GM12878 (cell line): ENCODE measurements around the gene FBXO15. TPM values are rescaled to one million over a fixed set of nuclear protein-coding genes. Genes with fewer than 3 reads are reported as not detected.

Experiments used
- ATAC-seq: fragments of 200-7000 bp; cut with Tn5 transposase; 3 replicates; pipeline ENCODE4 v1.9.1; 2020; ENCODE audit warnings: mild to moderate bottlenecking, moderate library complexity
- BruUV-seq: library from RNA; stranded (reverse); fragments of 400-500 nt; replicated peaks from 2 replicates; lab custom pipeline; 2021; lab: Mats Ljungman, UMichigan
- CTCF ChIA-PET: fragments of 300-600 bp; sonication (Branson Sonifier 250); formaldehyde crosslinking; extraction: SDS; loops from one replicate; lab custom pipeline; 2021; ENCODE audit warnings: inconsistent platforms; lab: Yijun Ruan, JAX
- POLR2A ChIA-PET: fragments of 350-600 bp; formaldehyde crosslinking; extraction: SDS; loops from one replicate; lab custom pipeline; 2021; ENCODE audit warnings: inconsistent platforms; lab: Charles Lee
- RAD21 ChIA-PET: fragments of 300-600 bp; sonication (Branson Sonifier 250); formaldehyde crosslinking; loops from one replicate; lab custom pipeline; 2023; ENCODE audit warnings: antibody characterized with exemption; ENCODE audit not compliant: unreplicated experiment; lab: Charles Lee
- SMC1A ChIA-PET: fragments of 300-600 bp; sonication (Branson Sonifier 250); formaldehyde crosslinking; loops from one replicate; lab custom pipeline; 2023; ENCODE audit not compliant: unreplicated experiment, uncharacterized antibody; lab: Charles Lee
- DNase-seq: peaks from one replicate; pipeline ENCODE4 v3.0.0-alpha.2; 2011; ENCODE audit warnings: low read depth, low spot score
- FAIRE-seq: peaks from 3 replicates; lab custom pipeline; 2011; peaks lifted over from hg19 to GRCh38; lab: Jason Lieb, UNC
- H2AFZ ChIP-seq: 2 replicates; pipeline ENCODE4 v1.6.0; 2011; ENCODE audit warnings: low read depth, low read length, control low read depth; ENCODE audit not compliant: control insufficient read depth
- H3K27ac ChIP-seq: 2 replicates; pipeline ENCODE4 v1.5.1; 2011; ENCODE audit warnings: control low read depth; ENCODE audit not compliant: control insufficient read depth, insufficient read depth
- H3K27me3 ChIP-seq, 2 experiments: replicated peaks in 1 of 2; 2 replicates each; pipeline versions ENCODE4 v1.6.0 to v1.6.1; 2011; ENCODE audit warnings: low read length in 1 of 2; ENCODE audit not compliant: control insufficient read depth in 2 of 2, insufficient read depth in 2 of 2
- H3K36me3 ChIP-seq, 2 experiments: 2 replicates each; pipeline ENCODE4 v1.5.1; 2011; ENCODE audit warnings: low read length in 1 of 2; ENCODE audit not compliant: control insufficient read depth in 2 of 2, insufficient read depth in 2 of 2
- H3K4me1 ChIP-seq: 2 replicates; pipeline ENCODE4 v1.6.1; 2011; ENCODE audit warnings: mild to moderate bottlenecking, low read length, moderate library complexity, mixed read lengths; ENCODE audit not compliant: control insufficient read depth, insufficient read depth
- H3K4me2 ChIP-seq: 2 replicates; pipeline ENCODE4 v1.6.0; 2011; ENCODE audit warnings: control low read depth; ENCODE audit not compliant: control insufficient read depth, insufficient read depth
- H3K4me3 ChIP-seq: fragments of 200-600 bp; sonication (generic); 2 replicates; pipeline ENCODE4 v1.5.1; 2016
- H3K79me2 ChIP-seq: 2 replicates; pipeline ENCODE4 v1.6.0; 2011; ENCODE audit warnings: low read length; ENCODE audit not compliant: control insufficient read depth, insufficient read depth
- H3K9ac ChIP-seq: 2 replicates; pipeline ENCODE4 v1.8.0; 2011; ENCODE audit warnings: low read length, control low read depth, mixed read lengths; ENCODE audit not compliant: control insufficient read depth, insufficient read depth
- H3K9me3 ChIP-seq: replicated peaks from 3 replicates; pipeline ENCODE4 v1.5.1; 2011; ENCODE audit warnings: mild to moderate bottlenecking, low read length; ENCODE audit not compliant: control insufficient read depth, insufficient read depth
- H4K20me1 ChIP-seq: 2 replicates; pipeline ENCODE4 v1.6.0; 2011; ENCODE audit not compliant: control insufficient read depth, insufficient read depth
- CBX3 ChIP-seq: fragments of 200-600 bp; sonication (generic); IDR thresholded peaks from 2 replicates; pipeline ENCODE4 v1.6.1; 2016; ENCODE audit warnings: low read depth, borderline replicate concordance
- EED ChIP-seq: sonication (generic); IDR thresholded peaks from 2 replicates; pipeline ENCODE4 v1.6.1; 2016; ENCODE audit warnings: antibody characterized with exemption, low read depth
- ETV6 ChIP-seq, 2 experiments: fragments of 450-650 bp in 1 of 2; IDR thresholded peaks in 1 of 2; conservative IDR thresholded peaks in 1 of 2; 2 replicates each; pipeline ENCODE4 v1.6.1; 2014; ENCODE audit warnings: antibody characterized with exemption in 1 of 2, borderline replicate concordance in 1 of 2, low read depth in 1 of 2, mild to moderate bottlenecking in 1 of 2, moderate library complexity in 1 of 2
- GABPA ChIP-seq: IDR thresholded peaks from 2 replicates; pipeline ENCODE4 v1.6.1; 2014; ENCODE audit warnings: antibody characterized with exemption, low read depth, mild to moderate bottlenecking, inconsistent platforms
- IKZF2 ChIP-seq, 2 experiments: fragments of 450-650 bp; IDR thresholded peaks; 2 replicates each; pipeline ENCODE4 v1.6.1; 2017; ENCODE audit warnings: mild to moderate bottlenecking in 2 of 2, moderate library complexity in 2 of 2
- KLF5 ChIP-seq: fragments of 450-650 bp; IDR thresholded peaks from 2 replicates; pipeline ENCODE4 v1.6.1; 2014; ENCODE audit warnings: mild to moderate bottlenecking; ENCODE audit not compliant: partially characterized antibody
- RBBP5 ChIP-seq: fragments of 200-600 bp; sonication (generic); conservative IDR thresholded peaks from 2 replicates; pipeline ENCODE4 v1.6.1; 2016
- SIN3A ChIP-seq: IDR thresholded peaks from 2 replicates; pipeline ENCODE4 v1.6.1; 2012; ENCODE audit warnings: low read depth, low read length, improper control_type of control experiment
- SIX5 ChIP-seq: IDR thresholded peaks from 2 replicates; pipeline ENCODE4 v1.6.1; 2011; ENCODE audit warnings: mild to moderate bottlenecking, low read depth, low read length, moderate library complexity; ENCODE audit not compliant: severe bottlenecking
- SMAD1 ChIP-seq: fragments of 450-650 bp; IDR thresholded peaks from 2 replicates; pipeline ENCODE4 v1.6.1; 2018; ENCODE audit warnings: mild to moderate bottlenecking, low read depth; ENCODE audit not compliant: partially characterized antibody
- WGBS: methylation state at CpG from one replicate; pipeline ENCODE4 v1.1.6; 2016; ENCODE audit warnings: low lambda C conversion rate; ENCODE audit not compliant: insufficient replicate concordance, insufficient coverage; ENCODE audit errors: missing lambda C conversion rate; 5-methylcytosine and 5-hydroxymethylcytosine counted together
- in situ Hi-C: fragments of 300-500 bp; cut with MboI; formaldehyde crosslinking; loops from 9 replicates; pipeline ENCODE4 v1.14.3; 2018; ENCODE audit warnings: mixed read lengths
- intact Hi-C: fragments of 100-400 bp; cut with micrococcal nuclease; formaldehyde crosslinking; loops from one replicate; pipeline ENCODE4 v1.14.2; 2022; ENCODE audit not compliant: unreplicated experiment
- polyA plus RNA-seq, 11 experiments: library from polyadenylated mRNA; depleted of rRNA in 4 of 11; unstranded in 6 of 11; stranded (reverse) in 5 of 11; fragments of >200 nt; fragmentation: Nextera tagmentation in 4 of 11; fragmentation: Illumina TruSeq in 1 of 11; extraction: Ambion mirVana in 4 of 11; extraction: Trizol in 1 of 11; gene quantifications; 1 replicate in 1 of 11; 2 replicates in 10 of 11; pipeline versions ENCODE4 v1.2.1 to v1.2.3, GENCODE V29; 2011 to 2016; ENCODE audit warnings: inconsistent platforms in 2 of 11, missing spikeins in 2 of 11, low read depth in 1 of 11
- total RNA-seq, 4 experiments: library from RNA; depleted of rRNA in 3 of 4; stranded (reverse); fragments of >200 nt in 3 of 4; fragmentation: Illumina TruSeq in 1 of 4; extraction: Trizol in 1 of 4; gene quantifications; 2 replicates each; pipeline versions ENCODE4 v1.2.1 to v1.2.3, GENCODE V29; 2013 to 2021
- TF ChIP-seq, protein P1 (sequence below): fragments of 450-650 bp; IDR thresholded peaks from 2 replicates; pipeline ENCODE4 v1.6.1; 2014; ENCODE audit warnings: mild to moderate bottlenecking

The FBXO15 gene
- total and polyA plus RNA-seq, 10 of the 15 experiments (the other 5 are each of a cell fraction or from before 2014, with no cell fraction given), result 0.06 to 0.90 (median 0.22) TPM; not detected in 3

DNA sequence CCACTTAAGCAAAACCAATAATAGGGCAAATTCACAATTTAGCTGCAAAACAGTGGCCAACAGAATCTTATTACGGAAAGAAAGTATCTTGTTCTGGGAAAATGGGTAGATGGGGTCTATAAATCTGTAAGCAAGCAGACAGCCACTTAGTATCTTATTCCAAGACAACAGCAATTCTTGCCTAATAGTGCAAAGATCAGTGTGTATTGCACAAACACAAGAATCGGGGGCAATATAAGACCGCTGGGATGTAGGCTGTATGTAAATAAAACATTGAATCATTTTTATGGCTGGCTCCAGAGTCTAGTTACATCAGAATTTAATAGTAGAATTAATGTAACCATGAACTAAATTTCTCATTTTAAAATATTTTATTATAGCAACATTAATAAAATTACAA, 85.6 kb downstream of the FBXO15 start:
- SMC1A ChIA-PET, result no interaction called here
- no peaks in the 10 kb centered on the region; a peak in 1 of 4 replicates for H3K27me3 ChIP-seq
- H3K27ac ChIP-seq, result no peak overlapping the region
- CTCF ChIA-PET, result no interaction called here
- WGBS, result 89% methylated on average over 3 of the region's 3 CpGs
- no TSS peak for BruUV-seq
- no peak overlapping the region for H3K9ac ChIP-seq
- POLR2A ChIA-PET, result no interaction called here
- TF ChIP-seq GABPA (no peak), EED (no peak), RBBP5 (no peak), CBX3 (no peak), SIX5 (no peak), SMAD1 (no peak), IKZF2 (IDR thresholded peaks at IDR 0.05) (no peak), SIN3A (no peak)
- H3K36me3 ChIP-seq, result no peaks in the 10 kb centered on the region
- H3K9me3 ChIP-seq, result no peaks in the 10 kb centered on the region
- FAIRE-seq, result no peak
- no peak overlapping the region for H3K4me3 ChIP-seq
- intact Hi-C loops, result no loop called here
- RAD21 ChIA-PET, result no interaction called here
- no peaks in the 10 kb centered on the region for H3K79me2 ChIP-seq
- H4K20me1 ChIP-seq, result no peaks in the 10 kb centered on the region
- no peak overlapping the region for H3K4me2 ChIP-seq
- in situ Hi-C loops, result no loop called here
- ATAC-seq, result no peak
- peaks cover 11% of the 10 kb centered on the region for H3K4me1 ChIP-seq
- no peak overlapping the region for H2AFZ ChIP-seq
- DNase-seq, result no peak

DNA sequence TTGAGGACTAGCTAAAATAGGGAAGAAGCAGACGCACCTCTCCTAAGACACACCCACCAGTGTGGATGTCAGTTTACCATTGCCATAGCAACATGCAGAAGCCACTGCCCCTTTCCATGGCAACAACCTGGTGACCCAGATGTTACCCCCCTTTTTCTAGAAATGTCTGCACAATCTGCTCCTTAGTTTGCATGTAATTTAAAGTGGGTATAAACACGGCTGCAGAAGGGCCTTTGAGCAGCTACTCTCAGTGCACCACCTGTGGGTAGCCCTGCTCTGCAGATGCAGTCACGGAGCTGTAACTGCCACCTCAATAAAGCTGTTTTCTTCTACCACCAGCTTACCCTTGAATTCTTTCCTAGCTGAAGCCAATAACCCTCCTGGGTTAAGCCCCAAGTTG, 87.1 kb downstream of the FBXO15 start:
- Histone ChIP-seq H3K27me3 (no peaks in the 10 kb centered on the region; a peak in 1 of 4 replicates), H3K79me2 (no peaks in the 10 kb centered on the region), H3K4me1 (peaks cover 11% of the 10 kb centered on the region), H4K20me1 (no peaks in the 10 kb centered on the region), H3K4me3 (no peak overlapping the region), H3K36me3 (no peaks in the 10 kb centered on the region), H2AFZ (no peak overlapping the region; the same call in 1 of the 2 replicates), H3K4me2 (no peak overlapping the region), H3K9ac (no peak overlapping the region), H3K9me3 (no peaks in the 10 kb centered on the region), H3K27ac (no peak overlapping the region)
- ChIA-PET CTCF (interaction anchor here (1.1 kb wide), 1 partner anchor 20 kb away, joined by 3 read pairs; no protein-coding TSS in a partner anchor), RAD21 (no interaction called here), POLR2A (no interaction called here), SMC1A (no interaction called here)
- FAIRE-seq, result no peak
- ATAC-seq, result no peak
- no peak for DNase-seq
- TF ChIP-seq KLF5 (no peak), ETV6 (conservative IDR thresholded peaks at IDR 0.05 in 1 of 2, IDR thresholded peaks at IDR 0.05 in 1 of 2; ENCODE audit: borderline replicate concordance in 1 of 2, low read depth in 1 of 2) (no peak)
- TF ChIP-seq, protein P1, sequence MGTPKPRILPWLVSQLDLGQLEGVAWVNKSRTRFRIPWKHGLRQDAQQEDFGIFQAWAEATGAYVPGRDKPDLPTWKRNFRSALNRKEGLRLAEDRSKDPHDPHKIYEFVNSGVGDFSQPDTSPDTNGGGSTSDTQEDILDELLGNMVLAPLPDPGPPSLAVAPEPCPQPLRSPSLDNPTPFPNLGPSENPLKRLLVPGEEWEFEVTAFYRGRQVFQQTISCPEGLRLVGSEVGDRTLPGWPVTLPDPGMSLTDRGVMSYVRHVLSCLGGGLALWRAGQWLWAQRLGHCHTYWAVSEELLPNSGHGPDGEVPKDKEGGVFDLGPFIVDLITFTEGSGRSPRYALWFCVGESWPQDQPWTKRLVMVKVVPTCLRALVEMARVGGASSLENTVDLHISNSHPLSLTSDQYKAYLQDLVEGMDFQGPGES, result no peak
- in situ Hi-C loops, result no loop called here
- WGBS, result 0% methylated on average over 3 of the region's 3 CpGs
- intact Hi-C loops, result no loop called here
- BruUV-seq, result no TSS peak
